NCI-H1092 (cell line): Measurements from ENCODE around the gene ZFP30.

Experiments used
- DNase-seq: peaks from one replicate; lab custom pipeline; 2025; lab: John Stamatoyannopoulos, UW

The ZFP30 gene

DNA sequence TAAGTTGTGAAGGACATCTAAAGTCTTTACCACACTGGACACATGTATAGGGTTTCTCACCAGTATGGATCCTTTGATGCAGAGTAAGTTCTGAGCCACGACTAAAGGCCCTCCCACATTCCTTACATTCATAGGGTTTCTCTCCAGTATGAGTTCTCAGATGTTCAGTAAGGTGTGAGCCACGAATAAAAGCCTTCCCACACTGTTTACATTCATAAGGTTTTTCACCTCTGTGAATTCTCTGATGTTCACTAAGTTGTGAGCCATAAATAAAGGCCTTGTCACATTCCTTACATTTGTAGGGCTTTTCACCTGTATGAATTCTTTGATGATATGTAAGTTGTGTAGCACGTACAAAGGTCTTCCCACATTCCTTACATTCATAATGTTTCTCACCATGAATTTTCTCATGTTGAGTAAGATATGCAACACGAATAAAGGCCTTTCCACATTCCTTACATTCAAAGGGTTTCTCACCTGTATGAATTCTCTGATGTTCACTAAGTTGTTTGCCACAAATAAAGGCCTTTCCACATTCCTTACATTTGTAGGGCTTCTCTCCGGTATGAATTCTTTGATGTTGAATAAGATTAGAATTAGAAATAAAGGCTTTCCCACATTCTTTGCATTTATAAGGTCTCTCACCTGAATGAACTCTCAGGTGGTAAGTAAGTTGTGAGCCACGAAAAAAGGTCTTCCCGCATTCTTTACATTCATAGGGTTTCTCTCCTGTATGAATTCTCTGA lies 90.5 kb downstream of the ZFP30 start:
- no peak for DNase-seq
